ENCODE measurements around the gene INTS1.

- TF ChIP-seq REST (IDR thresholded peaks at IDR 0.05; ENCODE audit: insufficient read depth in 1 of 2, low read depth in 2 of 2, low read length in 2 of 2) (no peak), POLR2AphosphoS5 (IDR thresholded peaks at IDR 0.05; ENCODE audit: low read depth, low read length) (no peak), TAF1 (IDR thresholded peaks at IDR 0.05; ENCODE audit: borderline replicate concordance, insufficient read depth, low read length) (no peak), SIN3A (IDR thresholded peaks at IDR 0.05; ENCODE audit: borderline replicate concordance, insufficient read depth, low read length) (no peak), FOXP2 (optimal IDR thresholded peaks at IDR 0.05; ENCODE audit: borderline replicate concordance, extremely low read depth, extremely low read length, insufficient read depth) (no peak)
Measured at GRCh38 chr7:1426474-1426873, 77.7 kb downstream of the INTS1 start.

All from PFSK-1 (cell line).